Activated CD4-positive, CD25-positive, alpha-beta regulatory T cell (primary cell): ENCODE measurements around the gene EBF4.
A peak's percentile ranks its signal among the peaks of the same experiment; 100 is the strongest.
"Not testable (repeated sequence)": the region's sequence is repeated elsewhere in the genome, so short reads cannot be mapped to it uniquely, and the experiment has no call there.

Source experiments
- DNase-seq, 4 experiments: peaks; one replicate each; lab custom pipeline; 2025; lab: John Stamatoyannopoulos, UW

EBF4 gene

GRCh38 chr20:2672446-2672845 is 20.1 kb upstream of the EBF4 start:
- DNase-seq = no peak

DNA sequence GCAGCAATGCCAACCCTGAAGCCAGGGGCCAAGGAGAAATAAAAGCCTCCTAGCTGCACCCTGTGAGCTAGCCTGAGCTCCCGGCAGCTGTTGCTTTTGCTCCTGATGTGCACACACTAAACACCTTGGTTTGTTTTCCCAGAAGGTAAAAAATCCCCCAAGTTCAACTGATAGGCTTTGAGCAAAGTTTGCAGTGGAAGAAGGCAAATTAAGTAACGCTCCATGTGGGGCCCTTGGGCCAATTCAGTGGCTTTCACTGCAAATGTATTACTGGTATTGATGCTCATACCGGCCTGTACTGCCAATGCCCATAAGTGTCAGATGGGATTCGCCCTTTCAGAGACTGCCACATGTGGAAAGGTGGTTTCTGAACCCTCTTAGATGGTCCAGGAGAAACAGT is 19.1 kb upstream of the EBF4 start:
- DNase-seq = no peak

- no peak for DNase-seq
Measured at GRCh38 chr20:2680046-2680445, 12.5 kb upstream of the EBF4 start.

- DNase-seq = not testable (repeated sequence)
Measured at GRCh38 chr20:2682040-2682439, 10.5 kb upstream of the EBF4 start.

DNA sequence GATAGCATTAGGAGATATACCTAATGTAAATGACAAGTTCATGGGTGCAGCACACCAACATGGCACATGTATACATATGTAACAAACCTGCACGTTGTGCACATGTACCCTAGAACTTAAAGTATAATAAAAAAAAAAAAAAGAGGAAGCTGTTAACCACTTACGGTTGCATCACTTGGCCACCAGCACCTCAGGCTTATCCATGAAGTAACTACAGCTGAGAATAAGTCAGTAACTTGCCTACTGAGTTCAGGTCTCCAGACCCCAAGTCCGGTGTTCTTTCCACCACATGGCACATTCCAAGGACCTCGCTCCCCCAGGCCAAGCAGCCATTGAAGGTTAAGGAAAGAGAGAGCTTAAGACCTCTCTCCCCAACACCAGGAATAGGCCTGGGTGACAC is 7.8 kb upstream of the EBF4 start:
- DNase-seq = not testable (repeated sequence)

DNA sequence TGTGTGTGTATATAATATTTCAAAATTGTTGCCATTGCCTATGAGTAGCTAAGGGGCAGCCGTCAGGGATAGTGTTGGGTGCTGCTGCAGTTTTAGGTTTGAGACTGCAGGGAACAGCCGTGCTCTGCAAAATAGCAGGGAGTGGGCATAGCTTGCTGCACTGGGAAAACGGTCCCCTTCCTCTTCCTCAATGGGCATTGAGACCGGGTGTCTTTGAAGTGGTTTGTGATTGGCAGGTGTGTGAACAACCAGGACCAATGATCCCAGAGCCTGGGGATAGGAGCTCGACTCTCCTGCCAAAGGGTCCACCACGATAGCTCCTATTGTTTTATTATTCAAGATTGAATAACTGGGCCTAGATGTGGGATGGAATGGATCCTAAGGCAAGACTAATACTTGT is 5.1 kb upstream of the EBF4 start:
- no peak for DNase-seq

DNA sequence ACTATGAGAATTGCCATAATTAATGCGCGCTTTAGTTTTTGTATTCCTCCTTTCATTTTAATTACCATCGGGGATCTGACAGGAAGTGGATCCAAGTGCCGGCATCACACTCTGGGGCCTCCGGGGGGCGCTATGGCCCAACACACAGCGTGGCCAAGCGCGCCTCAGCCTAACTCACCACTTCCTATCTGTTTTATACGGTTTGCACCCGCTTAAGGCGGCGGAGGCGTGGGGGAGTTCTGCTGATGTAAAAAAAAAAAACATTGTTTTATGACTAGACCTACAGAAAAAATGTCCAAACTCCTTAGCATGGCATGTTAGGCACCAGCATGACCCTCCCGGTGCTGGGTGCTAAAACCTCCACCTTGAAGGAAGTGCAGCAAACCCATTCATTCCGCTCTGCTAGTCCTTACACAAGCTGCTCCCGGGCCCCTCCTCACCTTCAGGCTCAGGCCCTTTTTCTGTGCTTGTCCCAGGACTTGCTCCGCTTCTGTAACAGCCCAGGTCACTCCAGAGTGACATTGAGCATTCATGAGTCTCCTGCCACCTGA is 4.5 kb upstream of the EBF4 start:
- DNase-seq = peak; percentile 29 to 57 (median 47)

- DNase-seq = no peak
Measured at GRCh38 chr20:2690213-2690612, 2.4 kb upstream of the EBF4 start.

GRCh38 chr20:2690718-2691117 is 1.9 kb upstream of the EBF4 start:
- DNase-seq = no peak

DNA sequence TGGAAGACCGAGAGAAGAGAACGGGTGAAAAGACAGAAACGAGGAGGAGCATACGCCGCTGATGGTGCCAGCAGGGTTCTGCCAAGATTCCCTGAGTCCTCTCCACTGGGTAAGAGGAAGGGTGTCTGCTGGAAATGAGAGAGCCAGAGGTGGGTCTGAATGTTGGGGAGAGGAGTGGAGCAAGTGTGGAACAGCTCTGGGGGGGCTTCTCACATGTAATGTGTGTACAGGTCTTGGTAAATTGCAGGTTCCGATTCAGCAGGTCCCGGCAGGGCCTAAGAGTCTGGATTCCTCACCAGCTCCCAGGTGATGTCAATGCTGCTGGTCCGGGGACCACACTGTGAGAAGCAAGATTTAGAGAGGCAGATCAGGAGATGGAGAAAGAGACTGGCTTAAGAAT is 1.5 kb upstream of the EBF4 start:
- no peak for DNase-seq

DNA sequence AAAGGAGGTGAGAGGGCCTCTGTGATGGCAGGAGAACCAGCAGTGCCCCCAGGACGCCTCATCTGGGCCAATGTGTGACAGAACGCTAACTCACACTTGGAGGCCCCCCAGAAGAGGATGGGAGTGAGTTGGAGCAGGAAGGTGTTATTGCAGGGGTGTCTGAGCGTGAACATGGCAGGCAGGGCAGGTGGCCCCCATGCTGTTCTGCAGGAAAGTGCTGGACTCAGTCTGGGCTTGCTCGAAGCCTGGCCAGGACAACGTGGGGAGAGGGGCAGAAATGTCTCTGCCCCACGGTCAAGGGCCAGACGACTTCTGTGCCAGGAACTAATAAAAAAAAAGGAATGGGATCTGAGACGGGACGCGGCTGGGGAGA is 931 bp upstream of the EBF4 start:
- DNase-seq = no peak

GRCh38 chr20:2692886-2693285 is 306 bp downstream of the EBF4 start:
- no peak for DNase-seq

DNA sequence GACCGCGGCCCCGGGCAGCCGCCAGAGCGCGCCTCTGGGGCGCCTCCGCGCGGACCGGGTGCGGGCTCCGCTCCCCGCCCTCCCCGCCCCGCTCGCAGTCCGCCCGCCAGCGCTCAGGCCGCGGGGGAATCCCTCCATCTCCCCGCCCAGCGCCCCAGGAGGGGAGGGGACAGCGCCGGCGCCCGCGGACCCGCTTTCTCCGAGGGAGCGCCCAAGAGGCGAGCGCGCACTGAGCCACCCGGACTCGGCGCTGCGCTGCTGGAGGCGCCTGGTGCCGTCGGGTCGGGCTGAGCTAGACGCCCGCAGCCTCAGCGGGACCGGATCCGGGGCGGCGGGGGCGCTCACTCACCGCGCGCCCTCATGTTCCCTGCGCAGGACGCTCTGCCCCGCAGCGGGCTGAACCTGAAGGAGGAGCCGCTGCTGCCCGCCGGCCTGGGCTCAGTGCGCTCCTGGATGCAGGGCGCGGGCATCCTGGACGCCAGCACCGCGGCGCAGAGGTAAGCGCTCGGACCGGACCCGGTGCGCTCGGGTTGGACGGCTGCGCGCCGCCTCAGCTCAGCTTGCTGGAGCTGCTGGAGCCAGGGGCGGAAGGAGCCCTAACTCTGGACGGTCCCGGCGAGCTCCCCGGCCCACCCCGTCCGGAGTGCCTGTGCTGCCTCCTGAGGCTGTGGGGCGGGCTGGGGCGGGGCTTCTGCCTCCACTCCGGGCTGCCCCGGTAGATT is 867 bp downstream of the EBF4 start:
- peak in 2 of 4 experiments; percentile 15 to 31 for DNase-seq

DNA sequence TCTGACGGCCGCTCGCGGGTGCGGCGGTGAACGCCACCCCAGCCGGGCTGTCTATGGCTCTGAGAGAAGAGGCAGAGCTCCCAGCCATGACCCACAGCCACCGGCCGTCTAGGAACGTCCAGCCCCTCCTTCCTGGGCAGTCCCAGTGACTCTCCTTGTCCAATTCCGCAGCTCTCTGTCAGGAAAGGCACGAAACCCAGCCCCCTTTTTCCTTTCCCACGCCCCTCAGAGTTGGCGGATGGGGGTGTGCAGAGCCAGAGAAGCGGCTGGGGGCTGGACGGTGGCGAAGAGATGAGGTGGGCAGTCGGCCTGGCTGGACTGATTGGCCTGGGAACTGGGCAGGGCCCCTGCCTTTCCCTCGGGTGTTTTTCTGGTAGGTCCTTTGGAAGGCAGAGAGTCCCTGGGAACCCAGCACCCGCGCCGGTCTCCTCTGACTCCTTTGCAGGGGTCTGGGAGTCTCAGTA is 1.5 kb downstream of the EBF4 start:
- DNase-seq = no peak

GRCh38 chr20:2694519-2694918 is 1.9 kb downstream of the EBF4 start:
- no peak for DNase-seq

DNA sequence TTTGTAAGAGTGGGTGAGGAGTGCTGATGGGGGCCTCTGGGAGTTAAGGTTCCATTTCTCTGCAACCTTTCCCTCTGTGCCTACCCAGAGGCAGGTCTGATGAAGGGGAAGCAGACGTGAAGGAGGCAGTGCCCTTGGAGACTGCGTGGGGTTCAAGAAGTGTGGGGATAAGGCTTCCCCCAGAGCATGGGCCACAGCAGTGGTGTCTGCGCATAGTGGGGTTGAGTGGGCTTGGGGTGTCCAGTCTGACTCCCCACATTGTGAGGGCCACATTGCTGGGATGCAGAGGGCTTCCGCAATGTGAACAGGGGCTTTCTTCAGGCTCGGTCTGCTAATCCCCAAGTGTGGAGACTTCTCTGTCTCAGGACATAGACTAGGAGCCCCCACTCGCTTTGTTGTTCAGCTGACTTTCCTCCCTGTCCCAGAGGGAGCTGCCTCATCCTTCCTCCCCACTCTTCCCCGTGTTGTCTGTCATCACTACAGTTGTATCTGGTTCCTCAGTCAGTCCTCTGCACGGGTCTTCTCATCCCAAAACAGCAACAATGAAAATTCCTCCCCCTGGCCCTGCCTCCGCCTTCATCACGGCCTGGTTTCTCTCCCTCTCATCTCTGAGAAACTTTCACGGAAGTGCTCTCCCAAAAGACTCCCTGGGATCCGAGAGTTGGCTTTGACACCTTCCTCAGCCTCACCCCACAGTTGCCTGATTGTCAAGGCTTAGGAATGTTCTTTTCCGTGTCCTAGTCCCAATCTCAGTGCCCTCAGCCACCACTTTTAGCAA is 2.8 kb downstream of the EBF4 start:
- DNase-seq = no peak

DNA sequence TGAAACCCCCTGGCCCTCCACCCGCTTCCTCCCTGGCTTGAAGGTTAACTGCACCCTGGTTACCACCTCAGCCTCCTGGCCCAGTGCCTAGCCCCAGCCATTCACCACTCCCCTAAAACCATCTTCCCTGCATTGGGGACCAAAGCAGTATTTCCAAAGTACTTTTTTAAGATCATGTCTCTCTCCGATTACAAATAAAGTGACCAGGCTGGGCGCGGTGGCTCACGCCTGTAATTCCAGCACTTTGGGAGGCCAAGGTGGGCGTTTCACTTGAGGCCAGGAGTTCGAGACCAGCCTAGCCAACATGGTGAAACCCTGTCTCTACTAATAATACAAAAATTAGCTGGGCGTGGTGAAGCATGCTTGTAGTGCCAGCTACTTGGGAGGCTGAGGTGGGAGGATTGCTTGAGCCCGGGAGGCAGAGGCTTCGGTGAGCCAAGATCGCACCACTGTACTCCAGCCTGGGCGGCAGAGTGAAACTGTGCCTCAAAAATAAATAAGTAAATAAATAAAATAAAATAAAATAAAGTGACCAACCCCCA is 3.5 kb downstream of the EBF4 start:
- DNase-seq = not testable (repeated sequence)

- no peak for DNase-seq
Measured at GRCh38 chr20:2696646-2697045, 4.1 kb downstream of the EBF4 start.

GRCh38 chr20:2697768-2698167 is 5.2 kb downstream of the EBF4 start:
- no peak for DNase-seq

DNA sequence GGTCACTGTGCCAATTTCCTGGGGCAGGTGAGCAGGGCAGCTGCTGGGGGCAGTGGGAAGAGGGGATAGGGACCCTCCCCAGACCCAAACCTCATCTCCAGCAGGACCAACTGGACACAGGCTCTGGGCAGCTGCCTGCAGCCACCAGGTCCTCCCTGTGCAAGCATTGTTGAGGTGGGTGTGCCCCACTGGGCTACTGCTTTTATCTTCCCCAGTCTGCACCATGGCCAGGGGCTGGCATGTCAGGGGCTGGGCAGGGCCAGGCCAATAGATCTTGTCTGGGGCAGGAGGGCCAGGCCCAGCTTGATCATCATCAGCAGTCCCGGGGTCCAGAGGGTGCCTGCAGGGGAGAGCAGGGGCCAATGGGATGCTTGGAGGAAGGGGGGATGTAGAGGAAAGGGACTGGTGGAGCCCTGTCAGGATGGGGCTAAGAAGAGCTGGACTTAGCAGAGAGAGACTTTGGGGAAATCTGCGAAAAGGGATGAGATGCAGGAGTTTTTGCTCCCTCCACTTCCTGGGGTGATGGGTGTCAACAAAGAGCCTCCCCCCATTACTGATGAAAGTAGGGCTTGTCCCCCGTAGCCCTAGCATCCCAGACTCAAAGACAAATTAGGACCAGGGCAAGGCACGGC is 5.7 kb downstream of the EBF4 start:
- DNase-seq = no peak

DNA sequence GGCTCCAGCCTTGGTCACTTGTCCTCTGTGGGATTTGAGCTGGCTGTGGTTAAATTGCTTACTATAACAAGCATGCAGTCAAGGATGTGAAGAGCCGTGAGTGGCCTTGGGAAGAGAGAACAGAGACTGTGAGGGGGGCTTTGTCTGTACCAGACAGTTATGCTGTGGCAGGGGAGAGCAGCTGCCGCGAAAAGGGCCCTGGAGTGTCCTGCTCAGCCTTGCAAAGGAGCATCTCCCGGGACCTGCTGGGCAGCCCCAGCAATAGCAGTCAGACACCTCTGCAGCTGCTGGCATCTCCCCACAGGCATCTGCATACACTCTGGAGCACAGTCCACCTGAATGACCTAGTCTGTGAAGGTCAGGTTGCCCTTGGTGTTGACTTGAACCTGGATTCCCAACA is 6.3 kb downstream of the EBF4 start:
- DNase-seq = no peak

- no peak for DNase-seq
Measured at GRCh38 chr20:2699775-2700413, 7.3 kb downstream of the EBF4 start.
